ENCODE results near the gene ITGA11. TPM values are rescaled to one million over a fixed set of nuclear protein-coding genes. Genes with fewer than 3 reads are reported as not detected.

The ITGA11 gene
- total RNA-seq, 1 experiment from 2014 or later = 0.12 TPM

GRCh38 chr15:68252925-68253534 lies 178.9 kb downstream of the ITGA11 start:
- DNase-seq (ENCODE audit: extremely low read depth, low read depth) = peak; percentile 76

DNA sequence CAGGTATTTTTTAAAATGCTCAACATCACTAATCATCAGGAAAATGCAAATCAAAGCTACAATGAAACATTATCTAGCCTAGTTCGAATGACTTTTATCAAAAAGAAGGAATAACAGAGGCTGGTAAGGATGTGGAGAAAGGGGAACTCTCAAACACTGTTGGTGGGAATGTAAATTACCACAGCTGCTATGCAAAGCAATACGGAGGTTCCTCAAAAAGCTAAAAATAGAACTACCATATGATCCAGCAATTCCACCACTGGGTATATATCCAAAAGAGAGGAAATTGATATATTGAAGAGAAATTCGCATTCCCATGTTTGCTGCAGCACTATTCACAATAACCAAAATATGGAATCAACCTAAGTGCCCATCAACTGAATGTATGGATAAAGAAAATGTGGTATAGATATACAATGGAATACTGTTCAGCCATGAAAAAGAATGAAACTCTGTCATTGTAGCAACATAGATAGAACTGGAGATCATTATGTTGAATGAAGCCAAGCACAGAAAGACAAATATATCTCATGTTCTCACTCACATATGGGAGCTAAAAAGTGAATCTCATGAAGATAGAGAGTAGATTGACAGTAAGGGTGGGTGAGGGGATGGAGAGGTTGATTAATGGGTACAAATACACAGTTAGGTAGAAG lies 182.8 kb downstream of the ITGA11 start:
- no peak for DNase-seq (ENCODE audit: extremely low read depth, low read depth)

Other genes starting within 250 kb of the ITGA11 start
- gene CALML4, start 226.8 kb downstream of the ITGA11 start, total RNA-seq (2014; rRNA removed; shearing (Covaris generic)) = 5.8 and 6.8 TPM in 2 replicates
- gene CLN6, start 202.4 kb downstream of the ITGA11 start, total RNA-seq (2014; rRNA removed; shearing (Covaris generic)) = 18.0 and 20.3 TPM in 2 replicates
- gene FEM1B, start 154.4 kb downstream of the ITGA11 start, total RNA-seq (2014; rRNA removed; shearing (Covaris generic)) = 37.5 and 41.0 TPM in 2 replicates
- gene CORO2B, start 146.8 kb upstream of the ITGA11 start, total RNA-seq (2014; rRNA removed; shearing (Covaris generic)) = not detected in 2 replicates